Psoas muscle (tissue), 8 donors: ENCODE data around the gene IFITM2. TPM values are rescaled to one million over a fixed set of nuclear protein-coding genes. Genes with fewer than 3 reads are reported as not detected.
"Not testable (repeated sequence)": the region's sequence is repeated elsewhere in the genome, so short reads cannot be mapped to it uniquely, and the experiment has no call there.

ENCODE experiments used
- ATAC-seq, 4 donors: fragments of 200-7000 bp; cut with Tn5 transposase; one replicate each; pipeline ENCODE4 v1.9.1; 2020; ENCODE audit warnings: moderate library complexity in 3 of 4, mild to moderate bottlenecking in 2 of 4
- DNase-seq, 2 donors: peaks; one replicate each; pipeline ENCODE4 v3.0.0-alpha.2; 2020
- H3K27ac ChIP-seq: fragments of 200-600 bp; one replicate; pipeline ENCODE4 v1.8.0; 2022
- H3K27me3 ChIP-seq, 3 donors: fragments of 200-600 bp in 1 of 3; one replicate each; pipeline versions ENCODE4 v1.6.1 to v1.8.0; 2013 to 2022; ENCODE audit warnings: low read length in 2 of 3, mild to moderate bottlenecking in 2 of 3, moderate library complexity in 1 of 3; ENCODE audit not compliant: insufficient read depth in 3 of 3
- H3K36me3 ChIP-seq, 2 donors: fragments of 200-600 bp in 1 of 2; one replicate each; pipeline versions ENCODE4 v1.6.1 to v1.8.0; 2013 to 2022; ENCODE audit warnings: low read depth in 1 of 2, mild to moderate bottlenecking in 1 of 2, moderate library complexity in 1 of 2; ENCODE audit not compliant: insufficient read depth in 1 of 2
- H3K4me1 ChIP-seq: fragments of 200-600 bp; one replicate; pipeline ENCODE4 v1.8.0; 2022
- H3K4me3 ChIP-seq: fragments of 200-600 bp; one replicate; pipeline ENCODE4 v1.8.0; 2022; ENCODE audit warnings: mild to moderate bottlenecking
- H3K9me3 ChIP-seq: fragments of 200-600 bp; one replicate; pipeline ENCODE4 v1.8.0; 2022
- WGBS, 3 donors: extraction: QIAGEN DNeasy Blood & Tissue Kit; methylation state at CpG; one replicate each; pipeline versions ENCODE4 v1.1.6 to v1.1.7; 2013; 5-methylcytosine and 5-hydroxymethylcytosine counted together
- intact Hi-C, 2 donors: fragments of 100-400 bp; cut with DNase I; formaldehyde crosslinking; loops; one replicate each; pipeline versions ENCODE4 v1.11.0 to v1.14.2; 2022
- long read RNA-seq, 2 donors: library from polyadenylated mRNA; unstranded; transcript quantifications; one replicate each; pipeline ENCODE4 v2.0.0, GENCODE V29; 2021
- polyA plus RNA-seq, 3 donors: library from polyadenylated mRNA; stranded (reverse); fragments of 200-250 nt; gene quantifications; one replicate each; pipeline ENCODE4 v1.2.3, GENCODE V29; 2013
- total RNA-seq, 4 donors: library from RNA; stranded (reverse); fragmentation: NEBNext Ultra II Directional in 2 of 4; extraction: Animal tissue kit (Norgen Biotek cat#: 25700) in 2 of 4; gene quantifications; one replicate each; pipeline versions ENCODE4 v1.2.1 to v1.2.4, GENCODE V29; 2021 to 2023
- TF ChIP-seq, protein P1 (sequence below): fragments of 200-600 bp; IDR thresholded peaks from one replicate; pipeline ENCODE4 v1.8.0; 2022; ENCODE audit warnings: antibody characterized with exemption
- donor health status: healthy with polysubstance abuse.
- donor health status: DM: no; HTN: no; CAD: no; lungs with moderate emphysema.
- donor health status: Bipolar disorder and iron deficiency.
- donor health status: healthy.
- donor health status: DM: yes; HTN: yes; CAD: no.
- donor health status: DM: no; HTN: no; CAD: no.
- donor health status: DM: no; HTN: no; CAD: no.
- donor health status: DM: yes; HTN: yes; CAD: no.

Gene IFITM2
- total RNA-seq (100 to 1,000 TPM; 131 to 161 (median 136) TPM), polyA plus RNA-seq (100 to 1,000 TPM; 109 to 371 (median 181) TPM)
- long read RNA-seq, donor 1, transcript IFITM2-206 (2 exons, 892 nt): major isoform, 25 of 34 reads
- long read RNA-seq, donor 1, partial matches to known transcripts: 9 of 34 reads
- long read RNA-seq, donor 1, other reads (novel, unspliced or antisense): 0 of 34 reads
- long read RNA-seq, donor 2, transcript IFITM2-206 (2 exons, 892 nt): major isoform, 30 of 32 reads
- long read RNA-seq, donor 2, partial matches to known transcripts: 2 of 32 reads
- long read RNA-seq, donor 2, other reads (novel, unspliced or antisense): 0 of 32 reads

DNA sequence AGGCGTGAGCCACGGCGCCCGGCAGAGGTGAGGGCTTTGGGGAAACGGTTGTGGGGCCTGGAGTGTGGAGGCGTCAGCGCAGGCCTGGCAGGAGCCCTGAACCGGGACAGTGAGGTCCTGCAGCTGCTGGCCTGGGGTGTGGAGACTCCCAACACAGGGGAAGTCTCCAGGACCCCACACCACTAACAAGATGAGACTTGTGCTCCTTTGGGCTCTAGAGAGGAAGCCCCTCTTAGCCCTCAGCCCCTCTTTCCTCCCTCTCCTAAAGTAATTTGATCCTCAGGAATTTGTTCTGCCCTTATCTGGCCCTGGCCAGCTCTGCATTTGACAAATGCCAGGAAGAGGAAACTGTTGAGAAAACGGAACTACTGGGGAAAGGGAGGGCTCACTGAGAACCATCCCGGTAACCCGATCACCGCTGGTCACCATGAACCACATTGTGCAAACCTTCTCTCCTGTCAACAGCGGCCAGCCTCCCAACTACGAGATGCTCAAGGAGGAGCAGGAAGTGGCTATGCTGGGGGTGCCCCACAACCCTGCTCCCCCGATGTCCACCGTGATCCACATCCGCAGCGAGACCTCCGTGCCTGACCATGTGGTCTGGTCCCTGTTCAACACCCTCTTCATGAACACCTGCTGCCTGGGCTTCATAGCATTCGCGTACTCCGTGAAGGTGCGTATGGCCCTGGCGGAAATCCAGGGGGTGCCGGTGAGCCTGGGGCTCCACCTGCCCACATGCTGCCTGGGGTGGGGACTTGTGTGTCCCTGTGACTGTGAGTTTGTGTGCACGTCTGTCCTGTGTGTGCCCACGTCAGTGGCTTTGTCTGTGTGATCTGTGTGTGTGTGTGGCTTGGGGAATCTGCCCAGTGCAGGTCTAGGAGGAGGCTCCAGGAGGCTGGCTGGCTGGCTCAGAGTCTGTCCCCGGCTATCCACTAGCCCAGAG lies at the start of gene IFITM2:
Gene IFITM2 (plus strand): TSS at position 51 of the 943 bp plus-strand sequence. CDS start 377 bp downstream, at position 428.
- peak; percentile 78 to 85 for DNase-seq
- H3K9me3 ChIP-seq, intact Hi-C loops, H3K4me1 ChIP-seq, H3K36me3 ChIP-seq: not testable (repeated sequence)
- H3K27ac ChIP-seq: peak within 1 kb of the TSS; percentile 55
- peak; percentile 52 to 67 (median 65) for ATAC-seq
- H3K4me3 ChIP-seq: peak within 1 kb of the TSS; percentile 67
- peaks cover 0 to 14% (median 0%) of the 10 kb centered on the region in 3 donors for H3K27me3 ChIP-seq
- 6 to 8% (median 7%) methylated on average over 19 to 28 of the region's 28 CpGs for WGBS, 3 donors

- no peak for DNase-seq
- intact Hi-C loops: no loop called here
- TF ChIP-seq, protein P1, sequence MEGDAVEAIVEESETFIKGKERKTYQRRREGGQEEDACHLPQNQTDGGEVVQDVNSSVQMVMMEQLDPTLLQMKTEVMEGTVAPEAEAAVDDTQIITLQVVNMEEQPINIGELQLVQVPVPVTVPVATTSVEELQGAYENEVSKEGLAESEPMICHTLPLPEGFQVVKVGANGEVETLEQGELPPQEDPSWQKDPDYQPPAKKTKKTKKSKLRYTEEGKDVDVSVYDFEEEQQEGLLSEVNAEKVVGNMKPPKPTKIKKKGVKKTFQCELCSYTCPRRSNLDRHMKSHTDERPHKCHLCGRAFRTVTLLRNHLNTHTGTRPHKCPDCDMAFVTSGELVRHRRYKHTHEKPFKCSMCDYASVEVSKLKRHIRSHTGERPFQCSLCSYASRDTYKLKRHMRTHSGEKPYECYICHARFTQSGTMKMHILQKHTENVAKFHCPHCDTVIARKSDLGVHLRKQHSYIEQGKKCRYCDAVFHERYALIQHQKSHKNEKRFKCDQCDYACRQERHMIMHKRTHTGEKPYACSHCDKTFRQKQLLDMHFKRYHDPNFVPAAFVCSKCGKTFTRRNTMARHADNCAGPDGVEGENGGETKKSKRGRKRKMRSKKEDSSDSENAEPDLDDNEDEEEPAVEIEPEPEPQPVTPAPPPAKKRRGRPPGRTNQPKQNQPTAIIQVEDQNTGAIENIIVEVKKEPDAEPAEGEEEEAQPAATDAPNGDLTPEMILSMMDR: no peak
- 64 to 74% (median 70%) methylated on average over 10 of the region's 10 CpGs for WGBS, 3 donors
- no peaks in the 10 kb centered on the region for H3K27me3 ChIP-seq
- no peak for ATAC-seq
- H3K4me1 ChIP-seq: no peaks in the 10 kb centered on the region
- no peaks in the 10 kb centered on the region for H3K36me3 ChIP-seq
- H3K4me3 ChIP-seq: no peak overlapping the region
- no peaks in the 10 kb centered on the region for H3K9me3 ChIP-seq
- no peak overlapping the region for H3K27ac ChIP-seq
Observed at GRCh38 chr11:259413-259812, 48.2 kb upstream of the IFITM2 start.

DNA sequence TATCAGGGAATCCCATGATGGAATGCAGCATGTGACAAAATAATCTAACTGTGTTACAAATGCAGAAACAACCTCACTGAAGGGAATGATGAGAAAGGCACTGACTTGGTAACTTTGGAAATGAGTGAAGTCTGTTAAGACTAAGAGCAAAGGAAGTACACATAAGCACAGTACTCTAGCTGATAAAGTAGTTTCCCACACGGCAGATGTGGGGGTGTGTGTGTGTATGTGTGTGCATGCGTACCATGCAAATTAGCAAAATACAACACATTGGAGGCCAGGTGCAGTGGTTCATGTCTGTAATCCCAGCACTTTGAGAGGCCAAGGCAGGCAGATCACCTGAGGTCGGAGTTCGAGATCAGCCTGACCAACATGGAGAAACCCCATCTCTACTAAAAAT lies 46.0 kb upstream of the IFITM2 start:
- Histone ChIP-seq H3K36me3 (no peaks in the 10 kb centered on the region), H3K4me3 (no peak overlapping the region), H3K9me3 (peaks cover 3% of the 10 kb centered on the region), H3K27ac (no peak overlapping the region), H3K4me1 (no peaks in the 10 kb centered on the region), H3K27me3 (no peaks in the 10 kb centered on the region)
- WGBS, 3 donors: 86 to 90% (median 87%) methylated on average over 4 of the region's 4 CpGs
- DNase-seq (no peak), ATAC-seq (no peak)
- TF ChIP-seq, protein P1: no peak
- intact Hi-C loops: no loop called here

GRCh38 chr11:266676-267439 lies 40.8 kb upstream of the IFITM2 start:
- peaks cover 0 to 24% (median 0%) of the 10 kb centered on the region in 3 donors for H3K27me3 ChIP-seq
- H3K4me3 ChIP-seq: no peak overlapping the region
- H3K27ac ChIP-seq: no peak overlapping the region
- no peak for DNase-seq
- no peak for ATAC-seq
- no peaks in the 10 kb centered on the region for H3K4me1 ChIP-seq
- TF ChIP-seq, protein P1: no peak
- 81 to 91% (median 86%) methylated on average over 4 to 5 of the region's 13 CpGs for WGBS, 3 donors
- H3K36me3 ChIP-seq: no peaks in the 10 kb centered on the region
- H3K9me3 ChIP-seq: peaks cover 3% of the 10 kb centered on the region
- intact Hi-C loops: no loop called here
